AG04449 (cell line): ENCODE data around the gene ZNF554.

Experiments used
- CTCF ChIA-PET: fragments of 350-600 bp; formaldehyde crosslinking; extraction: SDS; loops from one replicate; lab custom pipeline; 2021; ENCODE audit warnings: antibody characterized with exemption; lab: Yijun Ruan, JAX
- POLR2A ChIA-PET: fragments of 400-600, 350-600 bp; formaldehyde crosslinking; extraction: SDS; loops from one replicate; lab custom pipeline; 2020; ENCODE audit warnings: antibody characterized with exemption, inconsistent platforms; lab: Yijun Ruan, JAX
- DNase-seq: peaks from one replicate; pipeline ENCODE4 v3.0.0-alpha.2; 2010; ENCODE audit warnings: low read depth, low spot score
- H3K4me3 ChIP-seq: 2 replicates; pipeline ENCODE4 v1.5.1; 2011; ENCODE audit warnings: low read depth, mild to moderate bottlenecking, control low read depth, low read length
- TF ChIP-seq, protein P1 (sequence below): IDR thresholded peaks from one replicate; pipeline ENCODE4 v1.5.1; 2011; ENCODE audit warnings: mild to moderate bottlenecking, moderate library complexity, low read length, control low read depth, inconsistent platforms; ENCODE audit not compliant: insufficient read depth; ENCODE audit errors: missing control alignments

Gene ZNF554

DNA sequence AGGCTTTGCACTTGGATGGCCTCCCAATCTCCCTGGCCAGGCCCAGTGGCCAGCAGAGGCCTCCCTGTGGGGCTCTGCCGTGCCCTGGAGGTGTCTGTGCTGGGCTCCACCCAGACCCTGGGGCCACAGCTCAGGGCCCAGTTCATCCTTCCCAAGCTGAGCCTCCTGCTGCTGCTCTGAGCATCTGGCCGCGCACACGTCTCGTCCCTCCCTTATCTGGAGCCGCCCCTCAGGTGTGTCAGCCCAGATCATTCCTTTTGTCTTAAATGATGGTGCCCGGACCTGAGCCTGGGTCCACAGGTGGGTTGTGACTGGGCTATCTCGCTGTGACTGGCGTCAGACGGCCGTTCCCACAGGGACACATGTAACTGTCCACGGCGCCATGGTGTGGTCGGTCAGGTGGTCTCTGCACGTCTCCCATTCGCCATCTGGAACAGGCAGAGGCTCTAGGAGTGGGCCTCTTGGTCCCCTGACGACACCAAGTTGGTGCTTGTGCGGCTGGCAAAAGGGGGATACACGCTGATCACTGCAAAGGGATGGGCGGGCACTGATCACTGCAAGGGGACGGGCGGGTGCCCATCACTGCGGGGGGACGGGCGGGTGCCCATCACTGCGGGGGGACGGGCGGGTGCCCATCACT is 14.3 kb upstream of the ZNF554 start:
- TF ChIP-seq, protein P1, sequence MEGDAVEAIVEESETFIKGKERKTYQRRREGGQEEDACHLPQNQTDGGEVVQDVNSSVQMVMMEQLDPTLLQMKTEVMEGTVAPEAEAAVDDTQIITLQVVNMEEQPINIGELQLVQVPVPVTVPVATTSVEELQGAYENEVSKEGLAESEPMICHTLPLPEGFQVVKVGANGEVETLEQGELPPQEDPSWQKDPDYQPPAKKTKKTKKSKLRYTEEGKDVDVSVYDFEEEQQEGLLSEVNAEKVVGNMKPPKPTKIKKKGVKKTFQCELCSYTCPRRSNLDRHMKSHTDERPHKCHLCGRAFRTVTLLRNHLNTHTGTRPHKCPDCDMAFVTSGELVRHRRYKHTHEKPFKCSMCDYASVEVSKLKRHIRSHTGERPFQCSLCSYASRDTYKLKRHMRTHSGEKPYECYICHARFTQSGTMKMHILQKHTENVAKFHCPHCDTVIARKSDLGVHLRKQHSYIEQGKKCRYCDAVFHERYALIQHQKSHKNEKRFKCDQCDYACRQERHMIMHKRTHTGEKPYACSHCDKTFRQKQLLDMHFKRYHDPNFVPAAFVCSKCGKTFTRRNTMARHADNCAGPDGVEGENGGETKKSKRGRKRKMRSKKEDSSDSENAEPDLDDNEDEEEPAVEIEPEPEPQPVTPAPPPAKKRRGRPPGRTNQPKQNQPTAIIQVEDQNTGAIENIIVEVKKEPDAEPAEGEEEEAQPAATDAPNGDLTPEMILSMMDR = no peak
- DNase-seq = no peak
- no peak overlapping the region for H3K4me3 ChIP-seq
- CTCF ChIA-PET = interaction anchor here (2.2 kb wide), 1 partner anchor 14 kb away, joined by 12 read pairs; no protein-coding TSS in a partner anchor
- POLR2A ChIA-PET = no interaction called here

DNA sequence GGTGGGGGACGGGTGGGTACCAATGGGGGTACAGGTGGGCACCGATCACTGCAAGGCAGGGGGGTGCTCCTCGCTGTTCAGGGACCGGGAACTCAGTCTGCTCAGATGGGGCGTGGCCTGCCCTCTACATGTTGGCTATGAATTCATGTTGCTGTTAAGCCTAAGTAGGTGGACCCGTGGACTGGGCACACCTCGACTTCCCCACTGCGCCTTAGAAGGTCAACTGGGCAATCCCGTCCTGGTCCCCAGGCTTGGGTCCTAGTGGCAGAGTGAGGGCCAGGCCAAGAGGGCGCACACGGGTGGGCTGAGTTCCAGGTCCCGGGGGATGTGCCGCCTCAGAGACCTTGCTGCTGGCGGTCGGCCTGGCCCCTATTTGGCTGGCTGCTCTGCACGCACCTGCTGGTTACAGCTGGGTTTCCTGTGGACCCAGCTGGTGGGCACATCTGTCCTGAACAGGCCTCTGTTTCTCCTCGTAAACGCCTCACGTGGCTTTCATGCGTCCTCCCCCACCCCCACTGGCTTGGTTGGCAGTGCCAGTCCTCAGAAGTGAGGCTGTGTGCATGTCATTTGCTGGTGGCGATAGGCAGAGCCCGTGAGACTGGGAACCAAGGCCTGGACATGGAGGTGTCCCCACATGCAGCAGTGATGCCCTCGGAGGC is 13.5 kb upstream of the ZNF554 start:
- TF ChIP-seq, protein P1 = no peak
- CTCF ChIA-PET = no interaction called here
- H3K4me3 ChIP-seq = no peak overlapping the region
- no peak for DNase-seq
- POLR2A ChIA-PET = no interaction called here

DNA sequence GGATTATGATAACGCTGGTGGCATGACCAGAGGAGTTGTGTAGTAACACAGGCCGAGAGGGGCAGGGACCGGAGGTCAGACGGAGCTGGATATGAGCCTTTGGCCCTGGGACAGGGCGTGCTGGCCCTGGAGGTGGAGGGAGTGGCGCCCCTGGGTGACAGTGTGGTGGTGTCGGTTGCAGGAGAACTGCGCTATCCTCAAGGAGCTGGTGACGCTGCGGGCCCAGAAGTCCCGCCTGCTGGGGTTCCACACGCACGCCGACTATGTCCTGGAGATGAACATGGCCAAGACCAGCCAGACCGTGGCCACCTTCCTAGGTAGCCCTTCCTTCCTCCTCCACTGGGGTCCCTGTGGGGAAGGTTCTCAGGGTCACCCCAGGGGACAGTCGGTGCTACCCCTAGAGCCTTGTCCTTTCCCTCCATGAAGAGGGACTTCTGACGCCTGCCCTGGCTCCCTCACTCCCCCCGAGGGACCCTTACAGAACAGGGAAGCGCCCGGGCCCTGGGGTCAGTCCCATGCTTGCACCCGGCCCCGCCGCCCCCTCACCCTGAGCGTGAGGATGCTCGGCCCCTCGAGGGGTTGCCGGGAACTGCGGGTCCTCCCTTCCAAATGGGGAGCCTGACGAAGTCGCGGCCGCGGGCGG is 12.8 kb upstream of the ZNF554 start:
- no peak for DNase-seq
- CTCF ChIA-PET = no interaction called here
- POLR2A ChIA-PET = no interaction called here
- TF ChIP-seq, protein P1 = no peak
- no peak overlapping the region for H3K4me3 ChIP-seq

GRCh38 chr19:2807379-2808128 is 12.1 kb upstream of the ZNF554 start:
- TF ChIP-seq, protein P1 = no peak
- ChIA-PET CTCF (interaction anchor here (0.7 kb wide), 1 partner anchor 12 kb away, joined by 3 read pairs; the partner anchor contains the start of gene ZNF554), POLR2A (no interaction called here)
- DNase-seq = no peak
- H3K4me3 ChIP-seq = no peak overlapping the region

- no peak overlapping the region for H3K4me3 ChIP-seq
- TF ChIP-seq, protein P1 = no peak
- ChIA-PET CTCF (interaction anchor here (0.7 to 3.1 kb wide), 2 partner anchors 11 kb away, joined by 3 to 14 read pairs; partner anchors contain the start of gene ZNF554), POLR2A (no interaction called here)
- DNase-seq = no peak
These were observed 11.3 kb upstream of the ZNF554 start for GRCh38 chr19:2808129-2808941.
